ENCODE data around the gene SHC2.
"Not testable (repeated sequence)": the region's sequence is repeated elsewhere in the genome, so short reads cannot be mapped to it uniquely, and the experiment has no call there.

SHC2 gene

GRCh38 chr19:438416-438958 lies 22.3 kb downstream of the SHC2 start:
- Mint-ChIP-seq H3K9me3 (peaks cover 9% of the 10 kb centered on the region), H3K27me3 (peaks cover 17% of the 10 kb centered on the region), H3K27ac (no peak overlapping the region), H3K36me3 (peaks cover 4% of the 10 kb centered on the region), H3K4me3 (no peak overlapping the region), H3K4me1 (peaks cover 4% of the 10 kb centered on the region)
- DNase-seq (ENCODE audit: low spot score in 2 of 2): no peak
- no peak for ATAC-seq (ENCODE audit: low read depth)

- no peak overlapping the region for H3K4me3 Mint-ChIP-seq
- H3K36me3 Mint-ChIP-seq: peaks cover 2% of the 10 kb centered on the region
- H3K9me3 Mint-ChIP-seq: peaks cover 6% of the 10 kb centered on the region
- no peak overlapping the region for H3K27ac Mint-ChIP-seq
- H3K27me3 Mint-ChIP-seq: peaks cover 9% of the 10 kb centered on the region
- H3K4me1 Mint-ChIP-seq: peaks cover 2% of the 10 kb centered on the region
- DNase-seq (ENCODE audit: low spot score in 2 of 2) (no peak), ATAC-seq (ENCODE audit: low read depth) (no peak)
Observed at GRCh38 chr19:437041-437440, 23.8 kb downstream of the SHC2 start.

DNA sequence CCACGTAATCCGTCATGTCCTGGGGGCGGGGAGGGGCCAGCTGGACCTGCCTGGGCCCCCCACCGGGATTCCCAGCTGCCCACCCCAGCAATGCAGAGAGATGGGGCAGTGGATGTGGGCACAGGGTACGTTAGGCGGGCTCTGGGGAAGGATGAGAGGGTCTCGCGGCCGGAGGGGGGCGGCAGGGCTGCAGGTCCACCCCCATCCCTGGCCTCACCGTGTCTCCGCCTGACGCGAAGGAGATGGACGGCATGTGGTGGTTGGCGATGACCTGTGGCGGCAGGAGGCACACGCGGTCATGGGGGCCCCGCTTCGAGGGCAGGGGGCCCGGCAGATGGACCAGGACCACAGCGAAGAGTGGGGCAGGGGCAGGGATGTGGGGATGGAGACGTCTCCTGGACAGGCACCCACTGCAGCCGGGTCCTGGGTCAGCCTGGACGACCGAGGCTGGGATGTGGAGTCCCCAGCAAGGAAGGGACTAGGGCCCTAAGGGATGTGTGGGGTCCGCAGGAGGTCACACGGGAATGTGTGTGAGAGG lies 24.4 kb downstream of the SHC2 start:
- H3K4me1 Mint-ChIP-seq: no peaks in the 10 kb centered on the region
- no peak overlapping the region for H3K4me3 Mint-ChIP-seq
- no peak for ATAC-seq (ENCODE audit: low read depth)
- H3K27me3 Mint-ChIP-seq: peaks cover 6% of the 10 kb centered on the region
- H3K36me3 Mint-ChIP-seq: no peaks in the 10 kb centered on the region
- DNase-seq (ENCODE audit: low spot score in 2 of 2): no peak
- peaks cover 3% of the 10 kb centered on the region for H3K9me3 Mint-ChIP-seq
- H3K27ac Mint-ChIP-seq: no peak overlapping the region

DNA sequence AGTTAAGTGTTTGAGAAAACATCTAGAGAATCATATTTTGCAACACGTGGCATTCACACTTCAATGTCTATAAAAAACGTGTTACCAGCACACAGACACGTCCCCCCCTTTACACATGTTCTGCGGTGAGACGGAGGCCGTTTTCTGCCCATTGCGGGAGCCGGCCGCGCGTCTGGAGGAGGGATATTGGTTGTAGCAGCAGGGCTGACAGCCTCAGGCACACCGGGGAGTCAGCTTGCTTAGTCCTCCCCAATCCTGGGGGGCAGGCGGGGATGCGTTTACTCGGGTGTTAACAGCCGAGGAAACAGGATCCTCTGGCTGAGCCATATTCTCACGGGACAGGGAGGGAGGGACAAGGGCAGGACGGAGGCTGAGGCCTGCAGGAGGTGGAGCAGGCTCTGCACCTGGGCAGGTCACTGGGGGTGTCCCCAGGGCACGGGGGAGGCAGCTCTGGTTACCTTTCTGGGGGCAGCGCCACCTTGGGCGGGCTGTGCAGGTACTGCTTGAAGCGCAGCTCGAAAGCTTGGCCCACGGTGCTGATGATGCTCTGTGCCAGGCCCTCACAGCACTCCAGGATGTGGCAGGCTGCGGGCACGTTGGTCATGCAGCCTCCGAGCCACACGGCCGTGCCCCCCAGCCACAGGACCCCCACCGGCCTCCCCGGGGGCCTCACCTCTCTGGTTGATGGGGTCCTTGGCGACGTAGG lies 25.0 kb downstream of the SHC2 start:
- no peak overlapping the region for H3K27ac Mint-ChIP-seq
- H3K27me3 Mint-ChIP-seq: peaks cover 6% of the 10 kb centered on the region
- peaks cover 7% of the 10 kb centered on the region for H3K9me3 Mint-ChIP-seq
- H3K36me3 Mint-ChIP-seq: no peaks in the 10 kb centered on the region
- no peak overlapping the region for H3K4me3 Mint-ChIP-seq
- H3K4me1 Mint-ChIP-seq: no peaks in the 10 kb centered on the region
- ATAC-seq (ENCODE audit: low read depth) (no peak), DNase-seq (ENCODE audit: low spot score in 2 of 2) (no peak)

GRCh38 chr19:435056-435706 lies 25.7 kb downstream of the SHC2 start:
- no peak overlapping the region for H3K4me3 Mint-ChIP-seq
- peaks cover 8% of the 10 kb centered on the region for H3K9me3 Mint-ChIP-seq
- H3K4me1 Mint-ChIP-seq: no peaks in the 10 kb centered on the region
- no peak overlapping the region for H3K27ac Mint-ChIP-seq
- H3K36me3 Mint-ChIP-seq: no peaks in the 10 kb centered on the region
- ATAC-seq (ENCODE audit: low read depth): no peak
- peaks cover 6% of the 10 kb centered on the region for H3K27me3 Mint-ChIP-seq
- DNase-seq (ENCODE audit: low spot score in 2 of 2): no peak

- ATAC-seq (ENCODE audit: low read depth) (no peak), DNase-seq (ENCODE audit: low spot score in 2 of 2) (no peak)
- H3K9me3 Mint-ChIP-seq: peaks cover 8% of the 10 kb centered on the region
- no peak overlapping the region for H3K27ac Mint-ChIP-seq
- peaks cover 6% of the 10 kb centered on the region for H3K27me3 Mint-ChIP-seq
- H3K36me3 Mint-ChIP-seq: no peaks in the 10 kb centered on the region
- no peaks in the 10 kb centered on the region for H3K4me1 Mint-ChIP-seq
- no peak overlapping the region for H3K4me3 Mint-ChIP-seq
Observed at GRCh38 chr19:434152-434960, 26.5 kb downstream of the SHC2 start.

DNA sequence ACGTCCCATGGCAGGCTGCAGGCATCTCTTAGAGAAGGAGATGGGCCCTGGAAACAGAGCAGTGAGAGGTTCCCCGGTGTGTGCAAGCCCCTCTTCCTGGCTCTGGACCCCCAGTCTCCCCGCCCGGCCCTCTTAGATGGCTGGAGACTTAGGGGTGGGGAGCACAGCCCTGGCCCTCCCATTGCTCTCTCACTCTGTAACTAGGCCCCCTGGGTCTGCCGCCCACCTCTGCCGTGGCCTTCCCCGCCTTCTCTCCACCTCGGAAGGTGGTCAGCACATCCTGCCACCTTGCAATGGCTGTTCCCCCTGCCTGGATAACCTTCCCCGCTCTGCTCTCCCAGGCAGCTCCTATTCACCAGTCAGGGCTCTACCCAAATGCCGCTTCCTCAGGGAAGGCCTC lies 30.1 kb downstream of the SHC2 start:
- no peak overlapping the region for H3K4me3 Mint-ChIP-seq
- H3K9me3 Mint-ChIP-seq: peaks cover 5% of the 10 kb centered on the region
- no peak for DNase-seq (ENCODE audit: low spot score in 2 of 2)
- ATAC-seq (ENCODE audit: low read depth): no peak
- H3K27me3 Mint-ChIP-seq: no peaks in the 10 kb centered on the region
- no peak overlapping the region for H3K27ac Mint-ChIP-seq
- no peaks in the 10 kb centered on the region for H3K36me3 Mint-ChIP-seq
- H3K4me1 Mint-ChIP-seq: no peaks in the 10 kb centered on the region

GRCh38 chr19:428149-428548 lies 32.7 kb downstream of the SHC2 start:
- Mint-ChIP-seq H3K4me1 (no peaks in the 10 kb centered on the region), H3K27ac (no peak overlapping the region), H3K27me3 (no peaks in the 10 kb centered on the region), H3K4me3 (no peak overlapping the region), H3K36me3 (no peaks in the 10 kb centered on the region), H3K9me3 (peaks cover 5% of the 10 kb centered on the region)
- no peak for ATAC-seq (ENCODE audit: low read depth)
- DNase-seq (ENCODE audit: low spot score in 2 of 2): no peak

DNA sequence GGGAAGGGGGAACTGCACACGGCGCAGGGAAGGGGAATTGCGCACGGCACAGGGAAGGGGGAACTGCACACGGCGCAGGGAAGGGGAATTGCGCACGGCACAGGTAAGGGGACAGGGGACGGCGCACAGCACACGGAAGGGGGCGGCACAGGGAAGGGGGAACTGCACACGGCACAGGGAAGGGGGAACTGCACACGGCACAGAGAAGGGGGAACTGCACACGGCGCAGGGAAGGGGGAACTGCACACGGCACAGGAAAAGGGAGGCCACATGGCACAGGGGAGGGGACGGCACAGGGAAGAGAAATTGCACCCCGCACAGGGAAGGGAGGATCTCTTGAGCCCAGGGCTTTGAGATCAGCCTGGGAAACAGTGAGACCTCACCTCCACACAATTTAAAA lies 33.2 kb downstream of the SHC2 start:
- not testable (repeated sequence) for H3K27me3 Mint-ChIP-seq; H3K27ac Mint-ChIP-seq; H3K36me3 Mint-ChIP-seq; H3K4me1 Mint-ChIP-seq; H3K4me3 Mint-ChIP-seq; ATAC-seq (ENCODE audit: low read depth); DNase-seq (ENCODE audit: low spot score in 2 of 2); H3K9me3 Mint-ChIP-seq

DNA sequence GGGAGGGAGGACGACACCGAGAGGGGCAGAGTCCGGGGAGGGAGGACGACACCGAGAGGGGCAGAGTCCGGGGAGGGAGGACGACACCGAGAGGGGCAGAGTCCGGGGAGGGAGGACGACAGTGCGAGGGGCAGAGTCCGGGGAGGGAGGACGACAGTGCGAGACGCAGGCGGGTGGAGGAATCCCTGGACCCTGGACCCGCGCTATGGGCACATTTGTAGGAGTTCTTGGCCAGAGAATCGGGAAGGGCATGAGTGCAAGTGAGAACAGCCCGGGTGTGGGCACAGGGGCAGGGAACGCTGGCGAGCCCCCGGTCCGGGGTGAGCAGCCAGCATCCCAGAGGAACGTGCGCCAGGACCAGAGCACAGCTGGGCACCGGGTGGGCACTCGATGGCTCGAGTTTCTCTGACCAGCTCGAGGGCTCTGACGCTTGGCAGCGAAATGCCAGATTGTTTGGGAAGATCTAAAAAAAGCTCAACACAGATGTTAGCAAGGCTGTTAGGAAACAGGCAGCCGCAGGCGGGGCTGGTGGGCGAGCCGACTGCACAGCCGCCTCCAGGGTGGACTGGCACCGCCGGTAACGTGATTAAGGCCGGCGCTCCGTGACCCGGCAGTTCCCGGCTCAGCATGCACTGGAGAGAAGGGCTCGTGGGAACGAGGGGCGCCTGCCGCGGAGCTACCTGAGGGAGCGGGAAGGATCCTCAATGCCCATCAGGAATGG lies 33.9 kb downstream of the SHC2 start:
- Mint-ChIP-seq H3K27ac (no peak overlapping the region), H3K27me3 (no peaks in the 10 kb centered on the region), H3K9me3 (peaks cover 5% of the 10 kb centered on the region), H3K36me3 (no peaks in the 10 kb centered on the region), H3K4me3 (no peak overlapping the region), H3K4me1 (no peaks in the 10 kb centered on the region)
- ATAC-seq (ENCODE audit: low read depth) (no peak), DNase-seq (ENCODE audit: low spot score in 2 of 2) (no peak)

- no peaks in the 10 kb centered on the region for H3K36me3 Mint-ChIP-seq
- ATAC-seq (ENCODE audit: low read depth) (no peak), DNase-seq (ENCODE audit: low spot score in 2 of 2) (no peak)
- no peak overlapping the region for H3K27ac Mint-ChIP-seq
- H3K27me3 Mint-ChIP-seq: no peaks in the 10 kb centered on the region
- no peaks in the 10 kb centered on the region for H3K4me1 Mint-ChIP-seq
- no peaks in the 10 kb centered on the region for H3K9me3 Mint-ChIP-seq
- no peak overlapping the region for H3K4me3 Mint-ChIP-seq
Observed at GRCh38 chr19:425056-425455, 35.8 kb downstream of the SHC2 start.

- Mint-ChIP-seq H3K27me3 (no peaks in the 10 kb centered on the region), H3K4me3 (no peak overlapping the region), H3K36me3 (no peaks in the 10 kb centered on the region), H3K27ac (no peak overlapping the region), H3K9me3 (no peaks in the 10 kb centered on the region), H3K4me1 (no peaks in the 10 kb centered on the region)
- ATAC-seq (ENCODE audit: low read depth): no peak
- DNase-seq (ENCODE audit: low spot score in 2 of 2): no peak
Observed at GRCh38 chr19:424546-424945, 36.3 kb downstream of the SHC2 start.

DNA sequence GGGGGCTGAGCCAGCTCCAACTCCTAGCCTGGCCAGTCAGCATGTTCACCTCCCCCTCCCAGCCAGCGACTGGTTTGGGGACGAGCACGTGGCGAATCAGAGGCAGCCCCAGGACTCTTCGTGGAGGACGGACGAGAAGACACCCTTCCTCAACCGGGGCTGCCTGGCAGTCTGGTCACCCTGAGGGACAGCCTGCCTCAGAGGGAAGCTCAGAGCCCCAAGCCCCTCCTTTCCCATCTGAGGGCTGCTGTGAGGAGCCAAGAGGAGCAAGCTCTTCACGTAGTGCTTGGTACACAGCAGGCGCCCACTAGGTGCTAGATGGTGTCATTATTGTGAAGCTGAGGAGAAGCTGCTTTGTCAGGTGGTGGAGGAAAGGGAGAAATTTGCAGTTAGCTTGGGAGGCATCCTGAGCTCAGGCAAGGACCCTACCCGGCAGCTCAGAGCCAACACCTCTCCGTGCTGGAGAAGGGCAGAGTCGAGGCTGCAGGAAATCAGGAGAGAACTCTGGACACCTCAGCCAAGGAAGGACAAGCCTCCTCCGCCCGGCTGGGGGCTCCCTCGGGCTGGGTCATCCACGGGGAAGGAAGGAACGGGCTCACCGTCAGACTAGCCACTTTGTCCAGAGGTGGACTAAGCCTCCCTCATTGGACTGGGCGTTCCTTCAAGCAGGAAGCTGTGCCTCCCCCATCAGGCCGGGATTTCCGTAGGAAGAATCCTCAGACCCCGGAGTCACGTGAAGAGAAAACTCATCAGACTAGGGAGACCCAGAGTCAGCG lies 37.0 kb downstream of the SHC2 start:
- Mint-ChIP-seq H3K36me3 (no peaks in the 10 kb centered on the region), H3K9me3 (no peaks in the 10 kb centered on the region), H3K4me1 (no peaks in the 10 kb centered on the region), H3K27me3 (no peaks in the 10 kb centered on the region), H3K4me3 (no peak overlapping the region), H3K27ac (no peak overlapping the region)
- no peak for ATAC-seq (ENCODE audit: low read depth)
- no peak for DNase-seq (ENCODE audit: low spot score in 2 of 2)

All from memory B cell (primary cell).